HepG2 (cell line): ENCODE measurements around the gene DACT2.

Source experiments
- BCL6 ChIP-seq: IDR thresholded peaks from 2 replicates; pipeline ENCODE4 v1.6.1; 2016; ENCODE audit warnings: missing genetic modification reagents, missing compliant biosample characterization
- BRD4 ChIP-seq: sonication (generic); formaldehyde crosslinking; IDR thresholded peaks from 2 replicates; pipeline ENCODE4 v1.4.0; 2020; ENCODE audit warnings: missing genetic modification reagents
- CTCF ChIP-seq: sonication (generic); formaldehyde crosslinking; IDR thresholded peaks from 2 replicates; pipeline ENCODE4 v1.5.0; 2020; ENCODE audit warnings: mild to moderate bottlenecking, missing genetic modification reagents, moderate library complexity
- ETV5 ChIP-seq: IDR thresholded peaks from 2 replicates; pipeline ENCODE4 v1.6.1; 2018; ENCODE audit warnings: missing biosample characterization, missing genetic modification reagents, inconsistent platforms, borderline replicate concordance
- PATZ1 ChIP-seq: sonication (generic); formaldehyde crosslinking; IDR thresholded peaks from 2 replicates; pipeline ENCODE4 v1.4.0; 2020; ENCODE audit warnings: missing genetic modification reagents
- POLR2A ChIP-seq, 2 experiments: IDR thresholded peaks; 2 replicates each; pipeline ENCODE4 v1.6.1; 2011; ENCODE audit warnings: low read depth in 2 of 2, low read length in 2 of 2, mild to moderate bottlenecking in 1 of 2, moderate library complexity in 1 of 2; ENCODE audit not compliant: insufficient read depth in 1 of 2
- SIN3A ChIP-seq: IDR thresholded peaks from 2 replicates; pipeline ENCODE4 v1.6.1; 2011; ENCODE audit warnings: low read depth, mild to moderate bottlenecking, control low read depth, low read length, borderline replicate concordance
- TBP ChIP-seq: sonication (generic); formaldehyde crosslinking; IDR thresholded peaks from 2 replicates; pipeline ENCODE4 v1.5.0; 2020; ENCODE audit warnings: missing genetic modification reagents
- TCF7 ChIP-seq: sonication (generic); IDR thresholded peaks from 2 replicates; pipeline ENCODE4 v1.6.1; 2016; ENCODE audit warnings: antibody characterized with exemption, low read depth
- ZNF335 ChIP-seq: sonication (generic); formaldehyde crosslinking; IDR thresholded peaks from 2 replicates; pipeline ENCODE4 v1.4.0; 2020; ENCODE audit warnings: missing genetic modification reagents
- ZNF639 ChIP-seq: conservative IDR thresholded peaks from 2 replicates; pipeline ENCODE4 v1.6.1; 2018; ENCODE audit warnings: missing genetic modification reagents

- no peak for TF ChIP-seq BRD4 (CRISPR knock-in tag)
- TF ChIP-seq SIN3A, result no peak
- no peak for TF ChIP-seq BCL6 (CRISPR knock-in tag)
- TF ChIP-seq TBP, result no peak
- TF ChIP-seq CTCF, result no peak
- no peak for TF ChIP-seq PATZ1 (CRISPR knock-in tag)
- TF ChIP-seq POLR2A (IDR thresholded peaks at IDR 0.05; ENCODE audit: insufficient read depth in 1 of 2, low read depth in 2 of 2, low read length in 2 of 2), result no peak
- TF ChIP-seq ETV5 (CRISPR knock-in tag), result no peak
- TF ChIP-seq ZNF639 (CRISPR knock-in tag), result no peak
- TF ChIP-seq TCF7, result no peak
- TF ChIP-seq ZNF335 (CRISPR knock-in tag), result no peak
Observed at GRCh38 chr6:168283686-168284025, 35.9 kb downstream of the DACT2 start.
